Aorta (tissue), 5 donors: Measurements from ENCODE around the gene NLRC3. TPM values are rescaled to one million over a fixed set of nuclear protein-coding genes. Genes with fewer than 3 reads are reported as not detected.

Experiments used
- ATAC-seq: fragments of 200-7000 bp; cut with Tn5 transposase; one replicate; pipeline ENCODE4 v1.9.1; 2022; ENCODE audit warnings: moderate library complexity; ENCODE audit not compliant: low FRiP score
- DNase-seq, 2 donors: peaks; one replicate each; pipeline ENCODE4 v3.0.0-alpha.2; 2020
- H3K27ac ChIP-seq, 2 donors: one replicate each; pipeline ENCODE4 v1.5.1; 2013; ENCODE audit warnings: low read length in 2 of 2, mild to moderate bottlenecking in 2 of 2, moderate library complexity in 2 of 2, control low read depth in 1 of 2, inconsistent platforms in 1 of 2, low read depth in 1 of 2
- H3K27me3 ChIP-seq, 2 donors: one replicate each; pipeline ENCODE4 v1.6.1; 2013; ENCODE audit warnings: control low read depth in 1 of 2, low read length in 1 of 2, mild to moderate bottlenecking in 1 of 2, moderate library complexity in 1 of 2; ENCODE audit not compliant: insufficient read depth in 2 of 2, control insufficient read depth in 1 of 2
- H3K36me3 ChIP-seq, 2 donors: one replicate each; pipeline ENCODE4 v1.6.1; 2013; ENCODE audit warnings: control low read depth in 1 of 2, low read length in 1 of 2, mild to moderate bottlenecking in 1 of 2; ENCODE audit not compliant: insufficient read depth in 2 of 2, control insufficient read depth in 1 of 2
- H3K4me1 ChIP-seq, 2 donors: one replicate each; pipeline ENCODE4 v1.6.1; 2013; ENCODE audit warnings: low read length in 2 of 2, control low read depth in 1 of 2, mild to moderate bottlenecking in 1 of 2, moderate library complexity in 1 of 2; ENCODE audit not compliant: insufficient read depth in 2 of 2, control insufficient read depth in 1 of 2
- H3K4me3 ChIP-seq, 2 donors: one replicate each; pipeline ENCODE4 v1.5.1; 2013; ENCODE audit warnings: low read length in 2 of 2, control low read depth in 1 of 2, mild to moderate bottlenecking in 1 of 2
- H3K9me3 ChIP-seq: one replicate; pipeline ENCODE4 v1.6.1; 2013; ENCODE audit warnings: mild to moderate bottlenecking, low read length; ENCODE audit not compliant: control insufficient read depth
- WGBS, 2 donors: extraction: QIAGEN DNeasy Blood & Tissue Kit; methylation state at CpG; one replicate each; pipeline ENCODE4 v1.1.7; 2013; 5-methylcytosine and 5-hydroxymethylcytosine counted together
- intact Hi-C, 2 donors: fragments of 100-400 bp; cut with DNase I; formaldehyde crosslinking; loops; one replicate each; pipeline versions ENCODE4 v1.14.2 to v1.15.0; 2022
- polyA plus RNA-seq, 2 donors: library from polyadenylated mRNA; stranded (reverse); fragments of 200-250 nt; gene quantifications; one replicate each; pipeline ENCODE4 v1.2.3, GENCODE V29; 2013
- total RNA-seq, 2 donors: library from RNA; stranded (reverse); fragmentation: NEBNext Ultra II Directional; extraction: Animal tissue kit (Norgen Biotek cat#: 25700); gene quantifications; one replicate each; pipeline ENCODE4 v1.2.1, GENCODE V29; 2021
- donor health status: healthy with polysubstance abuse.
- donor health status: Bipolar disorder and iron deficiency.
- donor health status: DM: no; HTN: no; CAD: no.
- donor health status: DM: no; HTN: no; CAD: no.
- donor health status: DM: yes; HTN: yes; CAD: no.

Gene NLRC3
- total and polyA plus RNA-seq, 4 donors = 0.38 to 2.3 (median 0.97) TPM; not detected in 1

DNA sequence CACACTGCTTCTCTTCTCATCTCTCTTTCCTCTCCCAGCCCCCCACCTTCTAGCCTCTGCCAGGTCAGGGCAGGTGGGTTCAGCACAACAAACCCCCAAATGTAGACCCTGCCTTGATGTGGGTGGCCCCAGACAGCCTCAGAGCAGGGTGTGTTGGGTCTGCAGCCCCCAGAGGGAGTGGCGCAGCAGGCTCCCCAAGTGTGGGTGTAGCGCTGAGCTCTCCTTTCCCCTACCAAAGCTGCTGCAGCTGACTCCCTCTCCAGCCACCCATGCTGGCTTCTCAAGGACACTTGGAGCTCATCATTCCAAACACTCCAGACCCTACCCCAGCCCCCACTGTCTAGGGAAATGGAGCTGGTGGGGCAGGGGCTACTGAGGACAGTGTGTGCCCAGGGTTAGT, 27.3 kb downstream of the NLRC3 start:
- 97 to 98% methylated on average over 2 of the region's 2 CpGs for WGBS, 2 donors
- Histone ChIP-seq H3K27ac (no peak overlapping the region), H3K36me3 (no peaks in the 10 kb centered on the region), H3K4me3 (no peak overlapping the region), H3K27me3 (no peaks in the 10 kb centered on the region), H3K9me3 (no peaks in the 10 kb centered on the region), H3K4me1 (no peaks in the 10 kb centered on the region)
- DNase-seq (no peak), ATAC-seq (no peak)
- intact Hi-C loops = no loop called here

- no peaks in the 10 kb centered on the region for H3K9me3 ChIP-seq
- no peaks in the 10 kb centered on the region for H3K27me3 ChIP-seq
- intact Hi-C loops = no loop called here
- WGBS, 2 donors = 89% methylated on average over 15 of the region's 15 CpGs
- ATAC-seq (no peak), DNase-seq (no peak)
- H3K4me3 ChIP-seq = no peak overlapping the region
- H3K27ac ChIP-seq = no peak overlapping the region
- no peaks in the 10 kb centered on the region for H3K4me1 ChIP-seq
- no peaks in the 10 kb centered on the region for H3K36me3 ChIP-seq
Observed at GRCh38 chr16:3548859-3549258, 28.3 kb downstream of the NLRC3 start.

GRCh38 chr16:3548445-3548844, 28.8 kb downstream of the NLRC3 start:
- Histone ChIP-seq H3K36me3 (no peaks in the 10 kb centered on the region), H3K27ac (no peak overlapping the region), H3K9me3 (no peaks in the 10 kb centered on the region), H3K27me3 (no peaks in the 10 kb centered on the region), H3K4me1 (no peaks in the 10 kb centered on the region), H3K4me3 (no peak overlapping the region)
- intact Hi-C loops = no loop called here
- ATAC-seq (no peak), DNase-seq (no peak)
- WGBS, 2 donors = 79 to 88% methylated on average over 10 of the region's 10 CpGs

DNA sequence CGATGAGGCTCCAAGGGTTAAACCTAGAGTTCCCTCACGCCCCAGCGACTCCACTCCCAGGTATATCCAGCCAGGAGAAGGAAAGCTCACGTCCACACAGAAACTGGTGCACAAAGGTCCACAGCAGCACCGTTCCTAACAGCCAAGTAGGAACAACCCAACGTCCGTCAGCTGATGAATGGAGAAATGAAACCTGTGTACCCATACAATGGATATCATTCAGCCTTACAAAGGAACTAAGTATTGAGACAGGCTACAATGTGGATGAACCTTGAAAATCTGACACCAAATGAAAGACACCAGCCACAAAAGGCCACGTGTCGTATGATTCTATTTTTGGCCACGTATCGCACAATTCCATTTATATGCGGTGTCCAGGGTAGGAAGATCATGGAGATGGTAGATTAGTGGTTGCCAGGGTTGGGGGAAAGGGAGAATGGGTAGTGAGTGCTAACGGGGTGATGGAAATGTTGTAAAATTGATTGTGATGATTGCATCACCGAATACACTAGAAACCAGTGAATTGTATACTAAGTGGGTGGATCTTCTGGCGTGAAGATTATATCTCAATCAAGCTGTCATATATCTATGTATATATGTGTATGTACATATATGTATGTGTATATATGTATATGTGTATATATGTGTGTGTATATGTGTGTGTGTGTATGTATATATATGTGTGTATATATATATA, 30.1 kb downstream of the NLRC3 start:
- no peak for ATAC-seq
- H3K27me3 ChIP-seq = no peaks in the 10 kb centered on the region
- DNase-seq = no peak
- no peaks in the 10 kb centered on the region for H3K9me3 ChIP-seq
- peaks cover 2 to 5% of the 10 kb centered on the region in 2 donors for H3K4me1 ChIP-seq
- H3K4me3 ChIP-seq = no peak overlapping the region
- no peaks in the 10 kb centered on the region for H3K36me3 ChIP-seq
- 89 to 90% methylated on average over 15 of the region's 15 CpGs for WGBS, 2 donors
- intact Hi-C loops = no loop called here
- no peak overlapping the region for H3K27ac ChIP-seq

- Histone ChIP-seq H3K27me3 (no peaks in the 10 kb centered on the region), H3K27ac (peak overlapping the region; percentile 53 to 82)
- 15 to 19% methylated on average over 6 of the region's 6 CpGs for WGBS, 2 donors
Observed at GRCh38 chr16:3542601-3543373, 34.4 kb downstream of the NLRC3 start.

DNA sequence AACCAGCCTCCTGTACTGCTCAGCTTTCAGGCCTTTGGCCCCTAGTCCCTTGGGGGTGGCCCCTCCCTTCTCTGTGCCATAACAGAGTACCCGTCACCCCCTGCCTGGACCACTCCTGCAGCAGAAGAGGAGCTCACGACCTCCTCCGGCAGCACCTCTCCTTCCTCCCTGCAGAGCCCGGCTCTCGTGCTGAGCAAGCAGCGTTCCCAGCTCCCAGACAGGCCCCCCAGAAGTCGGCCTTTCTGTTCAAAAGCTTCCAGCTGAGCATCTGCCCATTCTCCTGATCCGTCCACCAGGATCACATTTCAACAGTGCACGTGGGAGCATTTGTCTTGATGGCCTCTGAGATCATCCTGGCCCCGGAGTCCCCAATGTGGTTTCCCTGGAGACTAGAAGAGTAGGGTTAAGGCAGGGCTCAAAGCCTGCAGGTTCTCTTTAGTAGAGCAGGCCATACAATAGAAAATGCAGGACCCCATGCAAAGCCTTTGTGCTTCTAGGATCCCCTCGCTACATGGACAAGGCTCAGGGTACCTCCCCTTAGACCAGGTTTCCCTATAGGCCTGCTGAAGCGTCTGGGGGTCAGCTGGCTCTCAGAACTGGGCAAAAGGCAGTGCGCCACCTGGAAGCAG, 35.6 kb downstream of the NLRC3 start:
- Histone ChIP-seq H3K27me3 (no peaks in the 10 kb centered on the region), H3K4me1 (peaks cover 2 to 5% of the 10 kb centered on the region in 2 donors), H3K4me3 (no peak overlapping the region), H3K9me3 (no peaks in the 10 kb centered on the region), H3K27ac (peak overlapping the region in 1 of 2 donors; percentile 13), H3K36me3 (no peaks in the 10 kb centered on the region)
- WGBS, 2 donors = 87 to 88% methylated on average over 13 of the region's 13 CpGs
- ATAC-seq (no peak), DNase-seq (no peak)
- intact Hi-C loops = no loop called here

More at GRCh38 chr16:3542601-3543373, 34.4 kb downstream of the NLRC3 start:
- peak; percentile 34 for ATAC-seq
- Histone ChIP-seq H3K36me3 (no peaks in the 10 kb centered on the region), H3K9me3 (no peaks in the 10 kb centered on the region), H3K4me3 (no peak overlapping the region), H3K4me1 (peaks cover 2 to 5% of the 10 kb centered on the region in 2 donors)
- DNase-seq = no peak
- intact Hi-C loops = no loop called here

GRCh38 chr16:3538222-3538621, 39.0 kb downstream of the NLRC3 start:
- Histone ChIP-seq H3K27me3 (no peaks in the 10 kb centered on the region), H3K36me3 (no peaks in the 10 kb centered on the region), H3K4me1 (peaks cover 5 to 7% of the 10 kb centered on the region in 2 donors), H3K9me3 (no peaks in the 10 kb centered on the region), H3K27ac (peak overlapping the region in 1 of 2 donors; percentile 10), H3K4me3 (no peak overlapping the region)
- DNase-seq = no peak
- intact Hi-C loops = loop anchor here (5.0 to 10.0 kb wide), 2 partner anchors 74 to 337 kb away; partner anchors contain the start of gene SLX4 (in 1 of the 2)
- 65 to 78% methylated on average over 4 of the region's 4 CpGs for WGBS, 2 donors
- no peak for ATAC-seq

- Histone ChIP-seq H3K4me1 (peaks cover 0 to 5% of the 10 kb centered on the region in 2 donors), H3K27ac (peak overlapping the region; percentile 63 to 77), H3K9me3 (no peaks in the 10 kb centered on the region), H3K36me3 (no peaks in the 10 kb centered on the region), H3K4me3 (no peak overlapping the region), H3K27me3 (no peaks in the 10 kb centered on the region)
- intact Hi-C loops = loop anchor here (2.0 to 10.0 kb wide), 3 partner anchors 74 to 338 kb away; partner anchors contain the start of gene SLX4 (in 2 of the 2)
- peak; percentile 40 for ATAC-seq
- DNase-seq = no peak
- WGBS, 2 donors = 2 to 8% methylated on average over 4 of the region's 4 CpGs
Observed at GRCh38 chr16:3536851-3537250, 40.4 kb downstream of the NLRC3 start.
